Panc1 (cell line): Measurements from ENCODE around the gene ZHX3.

Experiments used
- POLR2AphosphoS5 ChIP-seq: IDR thresholded peaks from 2 replicates; pipeline ENCODE4 v1.6.1; 2012; ENCODE audit warnings: mild to moderate bottlenecking, low read depth, low read length, moderate library complexity
- TF ChIP-seq, protein P1 (sequence below): fragments of 450-650 bp; IDR thresholded peaks from 2 replicates; pipeline ENCODE4 v1.5.1; 2017; ENCODE audit warnings: mild to moderate bottlenecking
- TF ChIP-seq, protein P2 (sequence below), 2 experiments: IDR thresholded peaks; 2 replicates each; pipeline ENCODE4 v1.6.1; 2011 to 2012; ENCODE audit warnings: low read depth in 2 of 2, control low read depth in 1 of 2, low read length in 1 of 2, mild to moderate bottlenecking in 1 of 2, moderate library complexity in 1 of 2; ENCODE audit not compliant: insufficient read depth in 1 of 2

DNA sequence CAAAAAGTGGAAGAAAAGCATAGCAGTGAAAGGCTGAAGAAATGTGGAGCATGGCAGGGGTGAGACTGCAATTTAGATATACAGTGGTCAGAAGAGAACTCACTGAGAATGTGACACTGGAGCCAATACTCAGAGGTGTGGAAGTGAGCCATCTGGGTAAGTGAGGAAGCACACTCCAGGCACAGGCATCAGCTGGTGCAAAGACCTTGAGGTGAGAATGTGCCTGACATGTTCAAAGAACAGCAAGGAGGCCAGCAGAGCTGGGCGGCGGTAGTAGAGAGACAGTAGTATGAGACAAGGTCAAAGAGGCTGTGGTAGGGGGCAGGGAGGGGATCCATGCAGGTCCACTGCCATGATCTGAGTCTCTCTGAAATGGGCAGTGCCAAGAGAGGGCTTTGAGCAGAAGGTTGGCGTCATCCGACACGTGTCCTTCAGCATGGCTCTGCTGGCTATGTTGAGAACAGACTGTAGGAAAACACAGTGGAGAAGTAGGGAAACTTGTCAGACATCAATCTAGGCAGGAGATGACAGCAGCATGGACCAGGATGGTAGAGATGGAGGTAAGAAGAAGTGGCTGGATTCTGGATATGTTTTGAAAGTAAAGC, 95.8 kb downstream of the ZHX3 start:
- TF ChIP-seq, protein P1, sequence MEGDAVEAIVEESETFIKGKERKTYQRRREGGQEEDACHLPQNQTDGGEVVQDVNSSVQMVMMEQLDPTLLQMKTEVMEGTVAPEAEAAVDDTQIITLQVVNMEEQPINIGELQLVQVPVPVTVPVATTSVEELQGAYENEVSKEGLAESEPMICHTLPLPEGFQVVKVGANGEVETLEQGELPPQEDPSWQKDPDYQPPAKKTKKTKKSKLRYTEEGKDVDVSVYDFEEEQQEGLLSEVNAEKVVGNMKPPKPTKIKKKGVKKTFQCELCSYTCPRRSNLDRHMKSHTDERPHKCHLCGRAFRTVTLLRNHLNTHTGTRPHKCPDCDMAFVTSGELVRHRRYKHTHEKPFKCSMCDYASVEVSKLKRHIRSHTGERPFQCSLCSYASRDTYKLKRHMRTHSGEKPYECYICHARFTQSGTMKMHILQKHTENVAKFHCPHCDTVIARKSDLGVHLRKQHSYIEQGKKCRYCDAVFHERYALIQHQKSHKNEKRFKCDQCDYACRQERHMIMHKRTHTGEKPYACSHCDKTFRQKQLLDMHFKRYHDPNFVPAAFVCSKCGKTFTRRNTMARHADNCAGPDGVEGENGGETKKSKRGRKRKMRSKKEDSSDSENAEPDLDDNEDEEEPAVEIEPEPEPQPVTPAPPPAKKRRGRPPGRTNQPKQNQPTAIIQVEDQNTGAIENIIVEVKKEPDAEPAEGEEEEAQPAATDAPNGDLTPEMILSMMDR, result no peak
- TF ChIP-seq, protein P2, sequence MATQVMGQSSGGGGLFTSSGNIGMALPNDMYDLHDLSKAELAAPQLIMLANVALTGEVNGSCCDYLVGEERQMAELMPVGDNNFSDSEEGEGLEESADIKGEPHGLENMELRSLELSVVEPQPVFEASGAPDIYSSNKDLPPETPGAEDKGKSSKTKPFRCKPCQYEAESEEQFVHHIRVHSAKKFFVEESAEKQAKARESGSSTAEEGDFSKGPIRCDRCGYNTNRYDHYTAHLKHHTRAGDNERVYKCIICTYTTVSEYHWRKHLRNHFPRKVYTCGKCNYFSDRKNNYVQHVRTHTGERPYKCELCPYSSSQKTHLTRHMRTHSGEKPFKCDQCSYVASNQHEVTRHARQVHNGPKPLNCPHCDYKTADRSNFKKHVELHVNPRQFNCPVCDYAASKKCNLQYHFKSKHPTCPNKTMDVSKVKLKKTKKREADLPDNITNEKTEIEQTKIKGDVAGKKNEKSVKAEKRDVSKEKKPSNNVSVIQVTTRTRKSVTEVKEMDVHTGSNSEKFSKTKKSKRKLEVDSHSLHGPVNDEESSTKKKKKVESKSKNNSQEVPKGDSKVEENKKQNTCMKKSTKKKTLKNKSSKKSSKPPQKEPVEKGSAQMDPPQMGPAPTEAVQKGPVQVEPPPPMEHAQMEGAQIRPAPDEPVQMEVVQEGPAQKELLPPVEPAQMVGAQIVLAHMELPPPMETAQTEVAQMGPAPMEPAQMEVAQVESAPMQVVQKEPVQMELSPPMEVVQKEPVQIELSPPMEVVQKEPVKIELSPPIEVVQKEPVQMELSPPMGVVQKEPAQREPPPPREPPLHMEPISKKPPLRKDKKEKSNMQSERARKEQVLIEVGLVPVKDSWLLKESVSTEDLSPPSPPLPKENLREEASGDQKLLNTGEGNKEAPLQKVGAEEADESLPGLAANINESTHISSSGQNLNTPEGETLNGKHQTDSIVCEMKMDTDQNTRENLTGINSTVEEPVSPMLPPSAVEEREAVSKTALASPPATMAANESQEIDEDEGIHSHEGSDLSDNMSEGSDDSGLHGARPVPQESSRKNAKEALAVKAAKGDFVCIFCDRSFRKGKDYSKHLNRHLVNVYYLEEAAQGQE (IDR thresholded peaks at IDR 0.05; ENCODE audit: insufficient read depth in 1 of 2, low read depth in 2 of 2, low read length in 1 of 2), result no peak
- no peak for TF ChIP-seq POLR2AphosphoS5
